HuH-7 (cell line): ENCODE data around the gene HDAC3.

Source experiments
- DNase-seq: peaks from one replicate; pipeline ENCODE4 v3.0.0; 2011; ENCODE audit warnings: low spot score

The HDAC3 gene

GRCh38 chr5:141602606-141603005, 34.0 kb downstream of the HDAC3 start:
- DNase-seq: no peak

GRCh38 chr5:141598391-141599345, 38.0 kb downstream of the HDAC3 start:
- DNase-seq: no peak

DNA sequence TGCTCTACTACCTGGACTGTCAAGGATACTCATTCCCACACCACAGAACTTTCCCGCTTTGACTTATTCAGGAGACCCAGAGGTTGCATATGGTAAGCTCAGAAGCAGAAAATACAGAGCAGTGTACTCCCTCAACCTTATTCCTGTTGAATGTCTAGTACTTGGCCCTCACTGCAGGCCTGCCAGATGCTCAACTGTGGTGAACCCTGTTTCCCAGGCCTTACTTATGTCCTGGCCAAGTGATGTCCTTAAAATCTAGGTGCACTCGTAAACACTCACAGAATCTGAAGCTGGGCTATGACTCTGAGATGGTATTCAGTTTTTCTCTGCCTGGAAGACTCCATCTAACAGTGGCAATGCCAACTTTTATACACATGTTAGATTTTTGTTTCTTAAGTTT, 38.8 kb downstream of the HDAC3 start:
- DNase-seq: no peak

- no peak for DNase-seq
Measured at GRCh38 chr5:141597394-141597793, 39.3 kb downstream of the HDAC3 start.

- DNase-seq: no peak
Measured at GRCh38 chr5:141596867-141597266, 39.8 kb downstream of the HDAC3 start.

GRCh38 chr5:141590127-141590526, 46.5 kb downstream of the HDAC3 start:
- DNase-seq: peak; percentile 15

DNA sequence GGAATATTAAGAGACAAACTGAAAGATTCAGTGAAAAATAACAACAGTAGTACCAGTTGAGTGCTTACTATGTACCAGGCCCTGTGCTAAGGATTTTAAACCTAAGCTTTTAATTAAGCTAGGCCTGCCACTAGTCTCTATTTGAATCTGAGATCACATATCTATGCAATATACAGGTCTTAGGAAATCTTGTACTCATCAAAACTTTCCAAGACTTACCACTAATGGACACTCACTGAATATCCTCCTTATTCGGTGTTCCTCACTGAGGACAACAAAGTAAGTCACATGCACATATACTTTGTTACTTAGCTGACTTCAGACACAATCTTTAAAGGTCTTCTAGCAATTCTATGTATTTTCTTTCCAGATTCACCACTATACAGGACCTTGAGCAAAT, 50.4 kb downstream of the HDAC3 start:
- no peak for DNase-seq

DNA sequence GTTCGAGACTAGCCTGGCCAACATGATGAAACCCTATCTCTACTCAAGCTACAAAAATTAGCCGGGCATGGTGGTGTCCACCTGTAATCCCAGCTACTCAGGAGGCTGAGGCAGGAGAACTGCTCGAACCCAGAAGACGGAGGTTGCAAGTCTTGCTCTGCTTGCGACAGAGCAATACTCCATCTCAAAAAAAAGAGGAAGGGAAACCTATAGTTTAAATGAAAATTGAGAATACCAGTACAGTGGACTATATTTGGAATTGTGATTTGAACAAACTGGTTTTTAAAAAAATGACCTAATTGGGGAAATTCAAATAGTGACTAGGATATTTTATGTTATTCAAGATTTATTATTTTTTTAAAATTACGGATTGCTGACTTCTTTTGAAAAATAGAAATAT, 51.1 kb downstream of the HDAC3 start:
- DNase-seq: no peak

- DNase-seq: no peak
Measured at GRCh38 chr5:141574122-141574510, 62.5 kb downstream of the HDAC3 start.

DNA sequence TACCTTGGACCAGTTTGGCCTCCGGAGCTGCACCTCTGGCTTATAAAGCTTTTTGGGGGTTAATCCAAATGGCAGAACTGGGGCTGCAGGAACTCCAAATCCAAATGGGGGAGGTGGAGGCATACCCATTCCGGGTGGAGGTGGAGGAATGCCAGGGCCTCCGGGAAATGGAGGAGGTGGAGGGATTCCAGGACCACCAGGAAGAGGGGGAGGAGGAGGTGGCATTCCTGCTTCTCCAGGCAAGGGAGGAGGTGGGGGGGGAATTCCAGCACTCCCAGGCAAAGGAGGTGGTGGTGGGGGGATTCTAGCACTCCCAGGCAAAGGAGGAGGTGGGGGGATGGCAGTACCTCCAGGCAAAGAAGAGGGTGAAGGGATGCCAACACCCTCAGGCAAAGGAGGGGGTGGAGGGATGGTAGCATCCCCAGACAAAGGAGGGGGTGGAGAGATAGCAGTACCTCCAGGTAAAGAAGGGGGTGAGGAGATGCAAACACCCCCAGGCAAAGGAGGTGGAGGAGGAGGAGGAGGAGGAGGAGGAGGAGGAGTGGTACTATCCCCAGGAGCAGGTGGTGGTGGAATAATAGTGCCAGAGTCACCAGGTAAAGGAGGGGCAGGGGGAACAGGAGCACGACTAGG, 63.0 kb downstream of the HDAC3 start:
- no peak for DNase-seq
